Measurements from ENCODE around the gene MSH5.

Gene MSH5

DNA sequence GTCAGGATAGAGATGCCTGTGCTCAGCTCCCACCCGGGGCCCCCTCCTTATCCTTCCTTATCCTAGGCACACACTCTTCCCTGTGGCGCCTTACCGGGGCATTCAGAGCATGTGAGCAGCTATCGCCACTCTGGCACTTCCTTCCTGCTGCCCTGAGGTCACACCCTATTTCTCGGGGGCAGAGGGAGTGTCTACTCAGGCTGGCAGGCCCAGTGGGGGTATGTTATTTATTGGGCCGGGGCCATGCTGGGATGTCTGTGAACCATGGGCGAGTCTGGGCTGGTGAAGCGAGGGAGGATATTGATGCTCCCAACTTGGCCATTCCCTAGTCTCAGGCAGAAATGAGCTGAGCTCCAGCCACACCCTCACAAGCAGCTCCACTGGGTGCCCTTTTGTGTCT, 28.6 kb upstream of the MSH5 start:
- Histone ChIP-seq H3K27ac (ENCODE audit: low read depth, low read length) (no peak overlapping the region), H3K9me3 (ENCODE audit: control insufficient read depth in 5 of 5, low read length in 5 of 5) (no peaks in the 10 kb centered on the region), H3K36me3 (ENCODE audit: control insufficient read depth in 5 of 5, insufficient read depth in 5 of 5, low read length in 5 of 5) (no peaks in the 10 kb centered on the region), H3K9ac (ENCODE audit: low read length in 5 of 5) (no peak overlapping the region), H3K4me3 (ENCODE audit: low read depth in 1 of 5, low read length in 5 of 5) (no peak overlapping the region), H3K27me3 (ENCODE audit: control insufficient read depth in 5 of 5, insufficient read depth in 4 of 5, low read length in 5 of 5) (peaks cover 0 to 8% (median 4%) of the 10 kb centered on the region in 5 donors), H3K4me1 (ENCODE audit: control insufficient read depth in 5 of 5, insufficient read depth in 5 of 5, low read length in 5 of 5) (peaks cover 0 to 9% (median 6%) of the 10 kb centered on the region in 5 donors)

- Histone ChIP-seq H3K36me3 (ENCODE audit: control insufficient read depth in 5 of 5, insufficient read depth in 5 of 5, low read length in 5 of 5) (no peaks in the 10 kb centered on the region), H3K27ac (ENCODE audit: low read depth, low read length) (no peak overlapping the region), H3K9ac (ENCODE audit: low read length in 5 of 5) (no peak overlapping the region), H3K4me3 (ENCODE audit: low read depth in 1 of 5, low read length in 5 of 5) (no peak overlapping the region), H3K27me3 (ENCODE audit: control insufficient read depth in 5 of 5, insufficient read depth in 4 of 5, low read length in 5 of 5) (peaks cover 0 to 8% (median 4%) of the 10 kb centered on the region in 5 donors), H3K4me1 (ENCODE audit: control insufficient read depth in 5 of 5, insufficient read depth in 5 of 5, low read length in 5 of 5) (peaks cover 0 to 9% (median 6%) of the 10 kb centered on the region in 5 donors), H3K9me3 (ENCODE audit: control insufficient read depth in 5 of 5, low read length in 5 of 5) (no peaks in the 10 kb centered on the region)
Observed at GRCh38 chr6:31712296-31712695, 27.5 kb upstream of the MSH5 start.

DNA sequence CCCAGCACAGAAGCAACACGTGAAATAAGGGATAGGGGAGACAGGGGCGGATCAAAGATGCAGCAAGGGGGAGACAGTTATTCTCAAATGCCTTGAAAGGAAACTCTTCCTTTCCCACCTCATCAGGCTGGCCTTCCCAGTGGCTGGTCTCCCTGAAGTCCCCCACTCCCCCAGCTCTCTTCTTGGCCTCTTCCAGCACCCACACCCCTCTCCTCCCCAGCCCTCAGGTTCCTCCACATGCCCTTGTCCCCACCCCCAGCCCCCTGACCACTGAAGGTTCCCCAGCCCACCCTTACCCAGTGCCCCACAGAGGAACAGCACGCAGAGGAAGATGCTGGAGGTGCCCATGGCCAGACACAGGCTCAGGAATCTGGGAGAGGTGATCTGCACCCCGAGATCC, 26.3 kb upstream of the MSH5 start:
- H3K9ac ChIP-seq (ENCODE audit: low read length in 5 of 5): no peak overlapping the region

GRCh38 chr6:31713991-31714684, 25.7 kb upstream of the MSH5 start:
- H3K4me1 ChIP-seq (ENCODE audit: control insufficient read depth in 5 of 5, insufficient read depth in 5 of 5, low read length in 5 of 5): peaks cover 0 to 9% (median 6%) of the 10 kb centered on the region in 5 donors
- H3K4me3 ChIP-seq (ENCODE audit: low read depth in 1 of 5, low read length in 5 of 5): no peak overlapping the region
- H3K9me3 ChIP-seq (ENCODE audit: control insufficient read depth in 5 of 5, low read length in 5 of 5): no peaks in the 10 kb centered on the region
- no peaks in the 10 kb centered on the region for H3K36me3 ChIP-seq (ENCODE audit: control insufficient read depth in 5 of 5, insufficient read depth in 5 of 5, low read length in 5 of 5)
- no peak overlapping the region for H3K27ac ChIP-seq (ENCODE audit: low read depth, low read length)
- H3K27me3 ChIP-seq (ENCODE audit: control insufficient read depth in 5 of 5, insufficient read depth in 4 of 5, low read length in 5 of 5): peaks cover 0 to 8% (median 4%) of the 10 kb centered on the region in 5 donors
- H3K9ac ChIP-seq (ENCODE audit: low read length in 5 of 5): no peak overlapping the region

More for the DNA sequence above, 26.3 kb upstream of the MSH5 start:
- H3K36me3 ChIP-seq (ENCODE audit: control insufficient read depth in 5 of 5, insufficient read depth in 5 of 5, low read length in 5 of 5): no peaks in the 10 kb centered on the region
- H3K9me3 ChIP-seq (ENCODE audit: control insufficient read depth in 5 of 5, low read length in 5 of 5): no peaks in the 10 kb centered on the region
- H3K27me3 ChIP-seq (ENCODE audit: control insufficient read depth in 5 of 5, insufficient read depth in 4 of 5, low read length in 5 of 5): peaks cover 0 to 8% (median 4%) of the 10 kb centered on the region in 5 donors
- no peak overlapping the region for H3K27ac ChIP-seq (ENCODE audit: low read depth, low read length)
- H3K4me3 ChIP-seq (ENCODE audit: low read depth in 1 of 5, low read length in 5 of 5): no peak overlapping the region
- H3K4me1 ChIP-seq (ENCODE audit: control insufficient read depth in 5 of 5, insufficient read depth in 5 of 5, low read length in 5 of 5): peaks cover 0 to 9% (median 6%) of the 10 kb centered on the region in 5 donors

GRCh38 chr6:31715022-31715958, 24.5 kb upstream of the MSH5 start, which contains the start of gene LY6G6D:
Gene LY6G6D, plus strand, starts transcription at chr6:31715348. Its CDS starts 8 bp downstream, at chr6:31715356.
- Histone ChIP-seq H3K9me3 (ENCODE audit: control insufficient read depth in 5 of 5, low read length in 5 of 5) (no peaks in the 10 kb centered on the region), H3K36me3 (ENCODE audit: control insufficient read depth in 5 of 5, insufficient read depth in 5 of 5, low read length in 5 of 5) (no peaks in the 10 kb centered on the region), H3K9ac (ENCODE audit: low read length in 5 of 5) (no peak within 1 kb of the TSS), H3K27me3 (ENCODE audit: control insufficient read depth in 5 of 5, insufficient read depth in 4 of 5, low read length in 5 of 5) (peaks cover 0 to 5% (median 0%) of the 10 kb centered on the region in 5 donors), H3K4me3 (ENCODE audit: low read depth in 1 of 5, low read length in 5 of 5) (no peak within 1 kb of the TSS), H3K4me1 (ENCODE audit: control insufficient read depth in 5 of 5, insufficient read depth in 5 of 5, low read length in 5 of 5) (peaks cover 0 to 9% (median 6%) of the 10 kb centered on the region in 5 donors), H3K27ac (ENCODE audit: low read depth, low read length) (no peak within 1 kb of the TSS)

- no peaks in the 10 kb centered on the region for H3K4me1 ChIP-seq (ENCODE audit: control insufficient read depth in 5 of 5, insufficient read depth in 5 of 5, low read length in 5 of 5)
- H3K36me3 ChIP-seq (ENCODE audit: control insufficient read depth in 5 of 5, insufficient read depth in 5 of 5, low read length in 5 of 5): no peaks in the 10 kb centered on the region
- H3K9ac ChIP-seq (ENCODE audit: low read length in 5 of 5): no peak overlapping the region
- H3K4me3 ChIP-seq (ENCODE audit: low read depth in 1 of 5, low read length in 5 of 5): no peak overlapping the region
- no peak overlapping the region for H3K27ac ChIP-seq (ENCODE audit: low read depth, low read length)
- no peaks in the 10 kb centered on the region for H3K9me3 ChIP-seq (ENCODE audit: control insufficient read depth in 5 of 5, low read length in 5 of 5)
- H3K27me3 ChIP-seq (ENCODE audit: control insufficient read depth in 5 of 5, insufficient read depth in 4 of 5, low read length in 5 of 5): peaks cover 0 to 3% (median 0%) of the 10 kb centered on the region in 5 donors
Observed at GRCh38 chr6:31717499-31718222, 22.1 kb upstream of the MSH5 start.

- no peak overlapping the region for H3K9ac ChIP-seq (ENCODE audit: low read length in 5 of 5)
- H3K4me3 ChIP-seq (ENCODE audit: low read depth in 1 of 5, low read length in 5 of 5): no peak overlapping the region
- H3K27me3 ChIP-seq (ENCODE audit: control insufficient read depth in 5 of 5, insufficient read depth in 4 of 5, low read length in 5 of 5): peaks cover 0 to 3% (median 0%) of the 10 kb centered on the region in 5 donors
- no peaks in the 10 kb centered on the region for H3K4me1 ChIP-seq (ENCODE audit: control insufficient read depth in 5 of 5, insufficient read depth in 5 of 5, low read length in 5 of 5)
- no peaks in the 10 kb centered on the region for H3K9me3 ChIP-seq (ENCODE audit: control insufficient read depth in 5 of 5, low read length in 5 of 5)
- H3K36me3 ChIP-seq (ENCODE audit: control insufficient read depth in 5 of 5, insufficient read depth in 5 of 5, low read length in 5 of 5): no peaks in the 10 kb centered on the region
- H3K27ac ChIP-seq (ENCODE audit: low read depth, low read length): no peak overlapping the region
Observed at GRCh38 chr6:31718265-31718664, 21.5 kb upstream of the MSH5 start.

GRCh38 chr6:31719001-31719400, 20.8 kb upstream of the MSH5 start:
- no peaks in the 10 kb centered on the region for H3K9me3 ChIP-seq (ENCODE audit: control insufficient read depth in 5 of 5, low read length in 5 of 5)
- H3K27me3 ChIP-seq (ENCODE audit: control insufficient read depth in 5 of 5, insufficient read depth in 4 of 5, low read length in 5 of 5): peaks cover 0 to 1% (median 0%) of the 10 kb centered on the region in 5 donors
- H3K36me3 ChIP-seq (ENCODE audit: control insufficient read depth in 5 of 5, insufficient read depth in 5 of 5, low read length in 5 of 5): peaks cover 0 to under 1% (median 0%) of the 10 kb centered on the region in 5 donors
- H3K4me3 ChIP-seq (ENCODE audit: low read depth in 1 of 5, low read length in 5 of 5): no peak overlapping the region
- no peak overlapping the region for H3K9ac ChIP-seq (ENCODE audit: low read length in 5 of 5)
- no peak overlapping the region for H3K27ac ChIP-seq (ENCODE audit: low read depth, low read length)
- no peaks in the 10 kb centered on the region for H3K4me1 ChIP-seq (ENCODE audit: control insufficient read depth in 5 of 5, insufficient read depth in 5 of 5, low read length in 5 of 5)

GRCh38 chr6:31720196-31720770, 19.5 kb upstream of the MSH5 start:
- no peak overlapping the region for H3K4me3 ChIP-seq (ENCODE audit: low read depth in 1 of 5, low read length in 5 of 5)
- no peak overlapping the region for H3K27ac ChIP-seq (ENCODE audit: low read depth, low read length)
- H3K9ac ChIP-seq (ENCODE audit: low read length in 5 of 5): no peak overlapping the region
- peaks cover 0 to 7% (median 0%) of the 10 kb centered on the region in 5 donors for H3K36me3 ChIP-seq (ENCODE audit: control insufficient read depth in 5 of 5, insufficient read depth in 5 of 5, low read length in 5 of 5)
- no peaks in the 10 kb centered on the region for H3K27me3 ChIP-seq (ENCODE audit: control insufficient read depth in 5 of 5, insufficient read depth in 4 of 5, low read length in 5 of 5)
- no peaks in the 10 kb centered on the region for H3K4me1 ChIP-seq (ENCODE audit: control insufficient read depth in 5 of 5, insufficient read depth in 5 of 5, low read length in 5 of 5)
- no peaks in the 10 kb centered on the region for H3K9me3 ChIP-seq (ENCODE audit: control insufficient read depth in 5 of 5, low read length in 5 of 5)
